Effector memory CD4-positive, alpha-beta T cell (primary cell): ENCODE measurements around the gene TPO.
"Not testable (repeated sequence)": the region's sequence is repeated elsewhere in the genome, so short reads cannot be mapped to it uniquely, and the experiment has no call there.

ENCODE experiments used
- DNase-seq, 3 donors: peaks; one replicate each; pipeline ENCODE4 v3.0.0-alpha.2; 2020
- H3K27ac ChIP-seq: 2 replicates; pipeline ENCODE4 v1.7.0; 2013; ENCODE audit warnings: mild to moderate bottlenecking, low read length, moderate library complexity; ENCODE audit not compliant: insufficient read depth, poor library complexity, severe bottlenecking
- H3K27me3 ChIP-seq: replicated peaks from 2 replicates; pipeline ENCODE4 v1.7.0; 2013; ENCODE audit warnings: mild to moderate bottlenecking, low read length; ENCODE audit not compliant: insufficient read depth, control insufficient read depth, poor library complexity, severe bottlenecking
- H3K36me3 ChIP-seq: 2 replicates; pipeline ENCODE4 v1.7.0; 2013; ENCODE audit warnings: mild to moderate bottlenecking, low read length, moderate library complexity; ENCODE audit not compliant: control insufficient read depth, insufficient read depth
- H3K4me1 ChIP-seq: 2 replicates; pipeline ENCODE4 v1.7.0; 2013; ENCODE audit warnings: low read length, mild to moderate bottlenecking; ENCODE audit not compliant: control insufficient read depth, insufficient read depth, poor library complexity, severe bottlenecking
- H3K4me3 ChIP-seq: 2 replicates; pipeline ENCODE4 v1.7.0; 2013; ENCODE audit warnings: low read length, low read depth, mild to moderate bottlenecking; ENCODE audit not compliant: insufficient read depth, poor library complexity, severe bottlenecking
- H3K9me3 ChIP-seq: 2 replicates; pipeline ENCODE4 v1.7.0; 2013; ENCODE audit warnings: mild to moderate bottlenecking, low read length, moderate library complexity; ENCODE audit not compliant: control insufficient read depth

Gene TPO

GRCh38 chr2:1402064-1402463 lies 11.2 kb upstream of the TPO start:
- Histone ChIP-seq H3K4me3 (no peak overlapping the region), H3K27ac (no peak overlapping the region), H3K36me3 (no peaks in the 10 kb centered on the region), H3K27me3 (no peaks in the 10 kb centered on the region), H3K9me3 (no peaks in the 10 kb centered on the region), H3K4me1 (no peaks in the 10 kb centered on the region)
- DNase-seq, result no peak

DNA sequence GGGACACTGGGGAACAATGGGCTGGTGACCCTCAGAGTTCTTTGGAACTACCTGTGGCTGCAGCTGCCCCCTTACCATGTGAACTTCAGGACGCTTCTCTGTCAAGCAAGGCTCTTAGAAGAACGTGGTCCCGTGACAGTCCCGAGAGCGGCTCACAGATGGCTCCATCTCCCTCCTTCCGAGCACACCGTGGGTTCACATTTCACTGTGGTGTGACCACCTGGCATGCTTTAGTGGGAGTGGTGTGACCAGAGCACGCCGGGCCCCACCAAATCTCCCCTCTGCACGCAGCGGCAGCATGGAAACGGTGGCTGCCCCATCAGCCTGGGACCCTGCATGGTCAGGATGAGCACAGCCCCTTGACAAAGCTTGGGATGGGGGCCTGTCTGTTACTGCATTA lies 9.7 kb upstream of the TPO start:
- DNase-seq, result no peak
- no peak overlapping the region for H3K4me3 ChIP-seq
- H3K36me3 ChIP-seq, result no peaks in the 10 kb centered on the region
- H3K4me1 ChIP-seq, result no peaks in the 10 kb centered on the region
- H3K27ac ChIP-seq, result no peak overlapping the region
- no peaks in the 10 kb centered on the region for H3K9me3 ChIP-seq
- H3K27me3 ChIP-seq, result no peaks in the 10 kb centered on the region

DNA sequence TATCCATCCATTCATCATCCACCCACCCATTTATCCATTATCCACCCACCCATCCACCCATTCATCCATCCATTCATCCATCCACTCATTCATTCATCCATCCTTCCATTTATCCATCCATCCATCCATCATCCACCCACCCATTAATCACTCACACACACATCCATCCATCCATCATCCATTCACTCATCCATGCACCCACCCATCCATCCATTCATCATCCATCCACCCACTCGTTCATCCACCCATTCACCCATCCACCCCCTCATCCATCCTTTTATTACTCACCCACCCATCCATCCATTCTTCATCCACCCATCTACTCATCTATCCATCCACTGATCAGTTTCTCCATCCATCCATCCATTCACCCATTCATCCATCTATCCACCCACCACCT lies 8.1 kb upstream of the TPO start:
- Histone ChIP-seq H3K9me3 (no peaks in the 10 kb centered on the region), H3K27me3 (no peaks in the 10 kb centered on the region), H3K36me3 (no peaks in the 10 kb centered on the region), H3K27ac (no peak overlapping the region), H3K4me3 (no peak overlapping the region), H3K4me1 (no peaks in the 10 kb centered on the region)
- DNase-seq, result no peak

DNA sequence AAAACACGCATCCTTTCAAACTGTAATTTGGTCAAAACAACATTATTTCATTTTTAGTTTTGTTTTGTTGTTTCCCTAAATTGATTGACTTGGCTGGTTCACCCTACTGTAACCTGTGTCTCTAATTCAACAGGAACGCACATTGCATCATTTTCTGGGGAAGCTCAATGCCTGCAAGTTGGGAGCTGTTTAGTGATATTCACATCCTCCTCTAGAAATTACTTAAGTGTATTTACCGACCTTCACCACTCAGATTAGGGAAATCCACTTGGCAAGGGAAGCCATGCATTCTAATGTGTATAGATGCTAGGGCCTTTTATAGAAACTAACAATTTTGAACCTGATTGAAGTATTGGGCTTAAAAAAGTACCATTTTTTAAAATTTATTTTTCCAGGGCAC lies 7.3 kb upstream of the TPO start:
- Histone ChIP-seq H3K27ac (no peak overlapping the region), H3K9me3 (no peaks in the 10 kb centered on the region), H3K4me1 (no peaks in the 10 kb centered on the region), H3K4me3 (no peak overlapping the region), H3K27me3 (no peaks in the 10 kb centered on the region), H3K36me3 (no peaks in the 10 kb centered on the region)
- no peak for DNase-seq

DNA sequence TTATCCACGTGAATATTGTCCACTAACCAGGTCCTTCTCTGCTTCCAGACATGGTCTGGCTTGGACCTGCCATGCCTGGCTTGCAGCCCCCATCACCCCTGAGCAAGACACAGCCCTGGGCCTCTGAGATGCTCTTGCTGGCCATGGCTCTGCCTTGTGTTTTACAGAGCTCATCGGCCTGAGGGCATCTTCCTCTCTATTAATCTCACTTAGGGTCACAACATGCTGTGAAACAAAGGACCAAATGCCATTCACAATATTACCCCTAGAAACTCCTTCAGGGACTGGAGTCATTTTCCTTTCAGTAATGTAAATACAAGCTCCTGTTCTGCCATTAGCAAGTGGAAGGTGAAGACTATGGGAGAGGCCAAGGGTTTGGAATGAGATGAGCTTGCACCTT lies 6.8 kb upstream of the TPO start:
- Histone ChIP-seq H3K27ac (no peak overlapping the region), H3K4me3 (no peak overlapping the region), H3K36me3 (no peaks in the 10 kb centered on the region), H3K27me3 (no peaks in the 10 kb centered on the region), H3K4me1 (no peaks in the 10 kb centered on the region), H3K9me3 (no peaks in the 10 kb centered on the region)
- no peak for DNase-seq

- H3K27ac ChIP-seq, result no peak overlapping the region
- no peak overlapping the region for H3K4me3 ChIP-seq
- no peaks in the 10 kb centered on the region for H3K36me3 ChIP-seq
- no peaks in the 10 kb centered on the region for H3K4me1 ChIP-seq
- no peaks in the 10 kb centered on the region for H3K27me3 ChIP-seq
- no peaks in the 10 kb centered on the region for H3K9me3 ChIP-seq
- DNase-seq, result no peak
Measured at GRCh38 chr2:1407950-1408675, 5.2 kb upstream of the TPO start.

GRCh38 chr2:1414121-1414520 lies 858 bp downstream of the TPO start:
- H3K27ac ChIP-seq, result no peak overlapping the region
- H3K4me3 ChIP-seq, result no peak overlapping the region
- H3K27me3 ChIP-seq, result no peaks in the 10 kb centered on the region
- H3K9me3 ChIP-seq, result no peaks in the 10 kb centered on the region
- no peaks in the 10 kb centered on the region for H3K36me3 ChIP-seq
- no peaks in the 10 kb centered on the region for H3K4me1 ChIP-seq
- DNase-seq, result no peak

- not testable (repeated sequence) for H3K36me3 ChIP-seq, H3K4me3 ChIP-seq, H3K9me3 ChIP-seq, H3K4me1 ChIP-seq, H3K27me3 ChIP-seq, DNase-seq, H3K27ac ChIP-seq
Measured at GRCh38 chr2:1414901-1415300, 1.6 kb downstream of the TPO start.

- Histone ChIP-seq H3K9me3 (no peaks in the 10 kb centered on the region), H3K4me3 (no peak overlapping the region), H3K4me1 (no peaks in the 10 kb centered on the region), H3K36me3 (no peaks in the 10 kb centered on the region), H3K27me3 (no peaks in the 10 kb centered on the region), H3K27ac (no peak overlapping the region)
- DNase-seq, result no peak
Measured at GRCh38 chr2:1415501-1415900, 2.2 kb downstream of the TPO start.

GRCh38 chr2:1418566-1418965 lies 5.3 kb downstream of the TPO start:
- no peak for DNase-seq
- Histone ChIP-seq H3K9me3 (no peaks in the 10 kb centered on the region), H3K4me1 (no peaks in the 10 kb centered on the region), H3K27me3 (no peaks in the 10 kb centered on the region), H3K27ac (no peak overlapping the region), H3K4me3 (no peak overlapping the region), H3K36me3 (no peaks in the 10 kb centered on the region)
